ENCODE measurements around the gene ACTR1B. TPM values are rescaled to one million over a fixed set of nuclear protein-coding genes. Genes with fewer than 3 reads are reported as not detected.

The ACTR1B gene
- total RNA-seq, 4 donors from 2014 or later = 47.3 to 82.3 (median 78.4) TPM

GRCh38 chr2:97663626-97663961, 250 bp downstream of the ACTR1B start:
- TF ChIP-seq, protein P1, sequence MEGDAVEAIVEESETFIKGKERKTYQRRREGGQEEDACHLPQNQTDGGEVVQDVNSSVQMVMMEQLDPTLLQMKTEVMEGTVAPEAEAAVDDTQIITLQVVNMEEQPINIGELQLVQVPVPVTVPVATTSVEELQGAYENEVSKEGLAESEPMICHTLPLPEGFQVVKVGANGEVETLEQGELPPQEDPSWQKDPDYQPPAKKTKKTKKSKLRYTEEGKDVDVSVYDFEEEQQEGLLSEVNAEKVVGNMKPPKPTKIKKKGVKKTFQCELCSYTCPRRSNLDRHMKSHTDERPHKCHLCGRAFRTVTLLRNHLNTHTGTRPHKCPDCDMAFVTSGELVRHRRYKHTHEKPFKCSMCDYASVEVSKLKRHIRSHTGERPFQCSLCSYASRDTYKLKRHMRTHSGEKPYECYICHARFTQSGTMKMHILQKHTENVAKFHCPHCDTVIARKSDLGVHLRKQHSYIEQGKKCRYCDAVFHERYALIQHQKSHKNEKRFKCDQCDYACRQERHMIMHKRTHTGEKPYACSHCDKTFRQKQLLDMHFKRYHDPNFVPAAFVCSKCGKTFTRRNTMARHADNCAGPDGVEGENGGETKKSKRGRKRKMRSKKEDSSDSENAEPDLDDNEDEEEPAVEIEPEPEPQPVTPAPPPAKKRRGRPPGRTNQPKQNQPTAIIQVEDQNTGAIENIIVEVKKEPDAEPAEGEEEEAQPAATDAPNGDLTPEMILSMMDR (IDR thresholded peaks at IDR 0.05) = no peak
- no peak for TF ChIP-seq POLR2A (IDR thresholded peaks at IDR 0.05)
- no peak for DNase-seq (ENCODE audit: low spot score in 2 of 2)
- H3K4me3 ChIP-seq (ENCODE audit: low read depth, poor library complexity, severe bottlenecking) = peak overlapping the region; percentile 60
- intact Hi-C loops (cut with DNase I; ENCODE audit: low total_unique reads) = no loop called here
- WGBS, 2 donors = 0 to 1% methylated on average over 6 to 23 of the region's 46 CpGs

GRCh38 chr2:97662895-97663625, 784 bp downstream of the ACTR1B start:
- WGBS, 2 donors = 0 to 4% methylated on average over 13 to 24 of the region's 24 CpGs
- peak overlapping the region; percentile 60 for H3K4me3 ChIP-seq (ENCODE audit: low read depth, poor library complexity, severe bottlenecking)
- intact Hi-C loops (cut with DNase I; ENCODE audit: low total_unique reads) = no loop called here
- DNase-seq (ENCODE audit: low spot score in 2 of 2) = peak; percentile 62 to 94
- TF ChIP-seq POLR2A (IDR thresholded peaks at IDR 0.05) = no peak
- TF ChIP-seq, protein P1 (IDR thresholded peaks at IDR 0.05) = no peak

DNA sequence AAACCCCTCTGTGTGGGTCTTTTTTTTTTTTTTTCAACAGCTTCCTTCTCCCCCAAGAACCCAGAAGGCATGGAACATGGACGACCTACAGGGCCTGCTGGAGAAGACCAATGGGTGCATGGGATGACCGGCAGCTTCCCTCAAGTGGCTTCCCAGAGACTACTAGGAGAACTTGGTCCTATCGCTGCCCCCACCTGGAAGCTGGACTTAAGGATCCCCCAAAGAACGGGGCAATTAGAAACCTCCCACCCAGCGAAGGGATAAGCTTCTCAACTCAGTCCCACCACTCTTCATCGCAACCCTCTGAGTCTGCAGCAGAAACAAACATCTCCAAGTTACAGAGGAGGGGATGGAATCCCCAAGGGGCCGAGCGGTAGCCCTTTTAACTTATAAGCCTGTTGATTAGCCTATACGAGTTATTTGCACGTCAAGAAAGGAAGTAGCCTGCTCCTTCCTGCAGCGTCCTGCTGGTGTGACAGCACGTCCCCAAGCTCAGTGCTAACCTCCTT, 1.4 kb downstream of the ACTR1B start:
- H3K4me3 ChIP-seq (ENCODE audit: low read depth, poor library complexity, severe bottlenecking) = no peak overlapping the region

GRCh38 chr2:97661927-97662326, 1.9 kb downstream of the ACTR1B start:
- WGBS, 2 donors = 84 to 86% methylated on average over 6 of the region's 6 CpGs
- intact Hi-C loops (cut with DNase I; ENCODE audit: low total_unique reads) = no loop called here
- no peak for DNase-seq (ENCODE audit: low spot score in 2 of 2)
- H3K4me3 ChIP-seq (ENCODE audit: low read depth, poor library complexity, severe bottlenecking) = no peak overlapping the region
- TF ChIP-seq, protein P1 (IDR thresholded peaks at IDR 0.05) = no peak
- no peak for TF ChIP-seq POLR2A (IDR thresholded peaks at IDR 0.05)

More for the DNA sequence above, 1.4 kb downstream of the ACTR1B start:
- 38 to 44% methylated on average over 12 of the region's 12 CpGs for WGBS, 2 donors
- DNase-seq (ENCODE audit: low spot score in 2 of 2) = no peak
- intact Hi-C loops (cut with DNase I; ENCODE audit: low total_unique reads) = no loop called here
- TF ChIP-seq, protein P1 (IDR thresholded peaks at IDR 0.05) = no peak
- TF ChIP-seq POLR2A (IDR thresholded peaks at IDR 0.05) = no peak

DNA sequence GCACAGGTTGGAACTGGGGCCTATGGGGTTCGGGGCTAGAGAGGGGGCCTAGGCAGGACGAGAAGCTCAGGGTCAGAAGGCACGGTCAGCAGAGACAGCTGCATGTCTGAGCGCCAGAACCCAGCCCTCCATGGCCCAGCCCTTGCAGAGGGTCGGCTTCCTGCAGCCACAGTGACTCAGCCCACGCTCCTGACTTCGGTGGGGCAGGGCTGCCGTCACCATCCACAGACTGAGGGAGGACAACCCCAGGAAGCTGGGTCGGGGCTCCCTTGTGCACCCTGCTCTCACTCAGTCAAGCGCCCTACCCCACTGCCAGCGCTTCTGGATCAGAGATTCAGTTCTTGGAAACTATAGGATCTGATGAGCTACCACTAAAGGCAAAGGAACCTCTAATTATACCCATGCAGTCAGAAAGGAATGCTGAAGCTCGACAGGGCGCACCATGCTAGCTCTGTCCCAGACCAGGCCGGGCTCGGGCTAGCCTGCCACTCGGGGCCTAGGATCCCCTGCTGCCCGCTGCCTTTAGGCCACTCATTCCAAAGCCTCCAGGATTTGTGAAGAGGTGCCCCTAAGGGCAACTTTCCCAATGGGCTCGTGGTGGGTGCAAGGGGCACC, 3.0 kb downstream of the ACTR1B start:
- intact Hi-C loops (cut with DNase I; ENCODE audit: low total_unique reads) = no loop called here
- no peak for TF ChIP-seq POLR2A (IDR thresholded peaks at IDR 0.05)
- TF ChIP-seq, protein P1 (IDR thresholded peaks at IDR 0.05) = no peak
- H3K4me3 ChIP-seq (ENCODE audit: low read depth, poor library complexity, severe bottlenecking) = no peak overlapping the region
- WGBS, 2 donors = 72 to 84% methylated on average over 13 to 18 of the region's 18 CpGs
- no peak for DNase-seq (ENCODE audit: low spot score in 2 of 2)

Measured in lower leg skin (tissue), 4 donors.